Psoas muscle (tissue), 8 donors: ENCODE measurements around the gene CALML6. TPM values are rescaled to one million over a fixed set of nuclear protein-coding genes. Genes with fewer than 3 reads are reported as not detected.

Source experiments
- ATAC-seq, 4 donors: fragments of 200-7000 bp; cut with Tn5 transposase; one replicate each; pipeline ENCODE4 v1.9.1; 2020; ENCODE audit warnings: moderate library complexity in 3 of 4, mild to moderate bottlenecking in 2 of 4
- DNase-seq, 2 donors: peaks; one replicate each; pipeline ENCODE4 v3.0.0-alpha.2; 2020
- H3K27ac ChIP-seq: fragments of 200-600 bp; one replicate; pipeline ENCODE4 v1.8.0; 2022
- H3K27me3 ChIP-seq, 3 donors: fragments of 200-600 bp in 1 of 3; one replicate each; pipeline versions ENCODE4 v1.6.1 to v1.8.0; 2013 to 2022; ENCODE audit warnings: low read length in 2 of 3, mild to moderate bottlenecking in 2 of 3, moderate library complexity in 1 of 3; ENCODE audit not compliant: insufficient read depth in 3 of 3
- H3K36me3 ChIP-seq, 2 donors: fragments of 200-600 bp in 1 of 2; one replicate each; pipeline versions ENCODE4 v1.6.1 to v1.8.0; 2013 to 2022; ENCODE audit warnings: low read depth in 1 of 2, mild to moderate bottlenecking in 1 of 2, moderate library complexity in 1 of 2; ENCODE audit not compliant: insufficient read depth in 1 of 2
- H3K4me1 ChIP-seq: fragments of 200-600 bp; one replicate; pipeline ENCODE4 v1.8.0; 2022
- H3K4me3 ChIP-seq: fragments of 200-600 bp; one replicate; pipeline ENCODE4 v1.8.0; 2022; ENCODE audit warnings: mild to moderate bottlenecking
- H3K9me3 ChIP-seq: fragments of 200-600 bp; one replicate; pipeline ENCODE4 v1.8.0; 2022
- CTCF ChIP-seq: fragments of 200-600 bp; IDR thresholded peaks from one replicate; pipeline ENCODE4 v1.8.0; 2022; ENCODE audit warnings: antibody characterized with exemption
- WGBS, 3 donors: extraction: QIAGEN DNeasy Blood & Tissue Kit; methylation state at CpG; one replicate each; pipeline versions ENCODE4 v1.1.6 to v1.1.7; 2013; 5-methylcytosine and 5-hydroxymethylcytosine counted together
- intact Hi-C, 2 donors: fragments of 100-400 bp; cut with DNase I; formaldehyde crosslinking; loops; one replicate each; pipeline versions ENCODE4 v1.11.0 to v1.14.2; 2022
- polyA plus RNA-seq, 3 donors: library from polyadenylated mRNA; stranded (reverse); fragments of 200-250 nt; gene quantifications; one replicate each; pipeline ENCODE4 v1.2.3, GENCODE V29; 2013
- total RNA-seq, 4 donors: library from RNA; stranded (reverse); fragmentation: NEBNext Ultra II Directional in 2 of 4; extraction: Animal tissue kit (Norgen Biotek cat#: 25700) in 2 of 4; gene quantifications; one replicate each; pipeline versions ENCODE4 v1.2.1 to v1.2.4, GENCODE V29; 2021 to 2023
- donor health status: healthy with polysubstance abuse.
- donor health status: DM: no; HTN: no; CAD: no; lungs with moderate emphysema.
- donor health status: Bipolar disorder and iron deficiency.
- donor health status: healthy.
- donor health status: DM: yes; HTN: yes; CAD: no.
- donor health status: DM: no; HTN: no; CAD: no.
- donor health status: DM: no; HTN: no; CAD: no.
- donor health status: DM: yes; HTN: yes; CAD: no.

The CALML6 gene
- total and polyA plus RNA-seq, 7 donors: 4.2 to 75.4 (median 25.6) TPM

DNA sequence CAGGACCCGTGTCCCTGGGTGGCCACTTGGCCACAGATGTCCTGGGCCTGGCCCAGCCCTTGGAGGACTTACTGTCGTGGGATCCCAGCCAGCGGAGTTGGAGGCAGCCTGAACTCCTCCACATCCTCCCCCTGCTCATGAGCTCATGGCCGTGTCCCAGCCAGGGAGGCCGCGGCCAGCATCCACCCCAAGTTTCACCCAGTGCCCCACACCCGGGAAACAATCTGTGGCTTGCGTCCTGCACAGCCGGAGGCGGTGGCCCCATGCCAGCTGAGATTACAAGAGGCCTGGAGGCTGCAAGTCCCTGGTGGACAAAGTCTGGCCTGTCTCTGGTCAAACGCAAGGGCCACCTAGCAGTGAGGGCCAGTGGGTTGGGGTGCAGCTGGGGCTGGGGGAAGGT is 31.5 kb downstream of the CALML6 start:
- H3K9me3 ChIP-seq: no peaks in the 10 kb centered on the region
- 14 to 25% (median 14%) methylated on average over 11 of the region's 11 CpGs for WGBS, 3 donors
- TF ChIP-seq CTCF: no peak
- DNase-seq: peak; percentile 55 to 82
- no peak overlapping the region for H3K4me3 ChIP-seq
- ATAC-seq: peak in 1 of 4 donors; percentile 27
- H3K27ac ChIP-seq: no peak overlapping the region
- intact Hi-C loops: no loop called here
- H3K4me1 ChIP-seq: no peaks in the 10 kb centered on the region
- H3K27me3 ChIP-seq: peaks cover 0 to 54% (median 0%) of the 10 kb centered on the region in 3 donors
- no peaks in the 10 kb centered on the region for H3K36me3 ChIP-seq

GRCh38 chr1:1947493-1947892 is 32.4 kb downstream of the CALML6 start:
- H3K27me3 ChIP-seq: peaks cover 0 to 46% (median 0%) of the 10 kb centered on the region in 3 donors
- no peak overlapping the region for H3K4me3 ChIP-seq
- intact Hi-C loops: no loop called here
- 57 to 66% (median 64%) methylated on average over 14 of the region's 14 CpGs for WGBS, 3 donors
- no peak for TF ChIP-seq CTCF
- DNase-seq (peak in 1 of 2 donors; percentile 5), ATAC-seq (no peak)
- no peaks in the 10 kb centered on the region for H3K36me3 ChIP-seq
- H3K9me3 ChIP-seq: no peaks in the 10 kb centered on the region
- H3K27ac ChIP-seq: no peak overlapping the region
- no peaks in the 10 kb centered on the region for H3K4me1 ChIP-seq

GRCh38 chr1:1948783-1949182 is 33.7 kb downstream of the CALML6 start:
- DNase-seq (no peak), ATAC-seq (no peak)
- TF ChIP-seq CTCF: no peak
- H3K27me3 ChIP-seq: peaks cover 0 to 40% (median 0%) of the 10 kb centered on the region in 3 donors
- H3K9me3 ChIP-seq: no peaks in the 10 kb centered on the region
- no peak overlapping the region for H3K4me3 ChIP-seq
- no peaks in the 10 kb centered on the region for H3K36me3 ChIP-seq
- no peak overlapping the region for H3K27ac ChIP-seq
- WGBS, 3 donors: 40 to 60% (median 46%) methylated on average over 1 of the region's 1 CpG
- intact Hi-C loops: no loop called here
- no peaks in the 10 kb centered on the region for H3K4me1 ChIP-seq

GRCh38 chr1:1950940-1951339 is 35.9 kb downstream of the CALML6 start:
- Histone ChIP-seq H3K9me3 (no peaks in the 10 kb centered on the region), H3K36me3 (no peaks in the 10 kb centered on the region), H3K27ac (no peak overlapping the region), H3K4me1 (no peaks in the 10 kb centered on the region), H3K27me3 (peaks cover 0 to 40% (median 0%) of the 10 kb centered on the region in 3 donors), H3K4me3 (no peak overlapping the region)
- intact Hi-C loops: no loop called here
- ATAC-seq: no peak
- TF ChIP-seq CTCF: no peak
- WGBS, 3 donors: 72 to 79% (median 76%) methylated on average over 5 of the region's 5 CpGs
- no peak for DNase-seq

DNA sequence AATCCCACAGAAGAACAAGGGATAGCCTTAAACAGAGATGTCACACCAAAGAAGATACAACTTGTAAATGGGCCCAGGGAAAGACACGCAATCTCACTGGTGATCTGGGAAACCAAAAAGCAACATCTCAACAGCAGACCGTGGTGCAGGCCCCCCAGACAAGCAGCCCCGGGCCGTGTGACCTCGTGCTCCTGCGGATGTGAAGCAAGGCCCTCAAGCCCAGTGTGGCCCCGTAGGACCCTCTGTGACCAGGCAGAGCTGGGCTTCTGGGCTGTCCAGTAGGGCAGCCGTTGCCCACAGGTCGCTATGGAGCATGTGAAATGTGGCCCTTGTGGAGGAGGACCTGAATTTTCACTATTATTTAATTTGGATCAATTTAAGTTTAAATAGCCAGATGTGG is 39.0 kb downstream of the CALML6 start:
- H3K27me3 ChIP-seq: peaks cover 0 to 56% (median 3%) of the 10 kb centered on the region in 3 donors
- H3K36me3 ChIP-seq: no peaks in the 10 kb centered on the region
- no peak overlapping the region for H3K4me3 ChIP-seq
- intact Hi-C loops: no loop called here
- no peaks in the 10 kb centered on the region for H3K4me1 ChIP-seq
- TF ChIP-seq CTCF: no peak
- no peaks in the 10 kb centered on the region for H3K9me3 ChIP-seq
- no peak for ATAC-seq
- no peak overlapping the region for H3K27ac ChIP-seq
- DNase-seq: no peak
- WGBS, 3 donors: 84 to 90% (median 86%) methylated on average over 9 of the region's 9 CpGs
